Lower lobe of right lung (tissue), 2 donors: ENCODE measurements around the gene PLCB3. TPM values are rescaled to one million over a fixed set of nuclear protein-coding genes. Genes with fewer than 3 reads are reported as not detected.

Experiments used
- ATAC-seq, 2 donors: fragments of 200-7000 bp; cut with Tn5 transposase; one replicate each; pipeline ENCODE4 v1.9.1; 2020 to 2022; ENCODE audit warnings: mild to moderate bottlenecking in 2 of 2, moderate library complexity in 2 of 2
- DNase-seq: peaks from one replicate; pipeline ENCODE4 v3.0.0-alpha.2; 2020
- H3K27ac ChIP-seq: fragments of 200-600 bp; one replicate; pipeline ENCODE4 v1.8.0; 2022
- H3K27me3 ChIP-seq: fragments of 200-600 bp; one replicate; pipeline ENCODE4 v1.8.0; 2022; ENCODE audit warnings: low read depth
- H3K36me3 ChIP-seq: fragments of 200-600 bp; one replicate; pipeline ENCODE4 v1.8.0; 2022; ENCODE audit warnings: mild to moderate bottlenecking
- H3K4me1 ChIP-seq: fragments of 200-600 bp; one replicate; pipeline ENCODE4 v1.8.0; 2022
- H3K4me3 ChIP-seq: fragments of 200-600 bp; one replicate; pipeline ENCODE4 v1.8.0; 2022; ENCODE audit warnings: mild to moderate bottlenecking
- H3K9me3 ChIP-seq: fragments of 200-600 bp; one replicate; pipeline ENCODE4 v1.8.0; 2022
- intact Hi-C: fragments of 100-400 bp; cut with DNase I; formaldehyde crosslinking; loops from one replicate; pipeline ENCODE4 v1.11.0; 2022
- total RNA-seq: library from RNA; stranded (reverse); fragmentation: NEBNext Ultra II Directional; extraction: Animal tissue kit (Norgen Biotek cat#: 25700); gene quantifications from one replicate; pipeline ENCODE4 v1.2.1, GENCODE V29; 2021
- TF ChIP-seq, protein P1 (sequence below): fragments of 200-600 bp; IDR thresholded peaks from one replicate; pipeline ENCODE4 v1.8.0; 2022; ENCODE audit warnings: antibody characterized with exemption, mild to moderate bottlenecking
- donor health status: DM: no; HTN: yes; CAD: no; lungs with severe emphysema.

The PLCB3 gene
- total RNA-seq, 1 donor from 2014 or later: 31.8 TPM

DNA sequence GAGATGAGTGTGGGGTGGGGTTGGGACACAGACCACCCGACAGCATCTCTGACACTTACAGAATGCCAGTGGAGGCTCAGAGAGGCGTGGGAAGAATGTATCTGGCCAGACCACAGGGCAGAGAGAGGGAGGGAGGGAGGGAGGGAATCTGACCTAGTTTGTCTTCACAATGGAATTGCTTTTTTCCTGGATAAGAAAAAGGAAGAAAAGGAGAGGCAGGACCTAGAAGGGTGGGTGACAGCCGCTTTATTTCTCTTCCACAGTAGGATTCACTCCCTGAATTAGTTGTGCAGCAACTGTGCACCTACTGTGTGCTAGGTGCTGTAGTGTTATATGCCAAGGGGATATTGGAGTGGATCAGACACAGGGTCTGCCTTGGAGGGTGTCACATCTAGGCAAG, 43.4 kb downstream of the PLCB3 start:
- Histone ChIP-seq H3K36me3 (no peaks in the 10 kb centered on the region), H3K9me3 (no peaks in the 10 kb centered on the region), H3K27ac (no peak overlapping the region), H3K4me1 (peaks cover 29% of the 10 kb centered on the region), H3K4me3 (no peak overlapping the region), H3K27me3 (peaks cover 95% of the 10 kb centered on the region)
- DNase-seq (no peak), ATAC-seq (no peak)
- intact Hi-C loops: no loop called here
- TF ChIP-seq, protein P1, sequence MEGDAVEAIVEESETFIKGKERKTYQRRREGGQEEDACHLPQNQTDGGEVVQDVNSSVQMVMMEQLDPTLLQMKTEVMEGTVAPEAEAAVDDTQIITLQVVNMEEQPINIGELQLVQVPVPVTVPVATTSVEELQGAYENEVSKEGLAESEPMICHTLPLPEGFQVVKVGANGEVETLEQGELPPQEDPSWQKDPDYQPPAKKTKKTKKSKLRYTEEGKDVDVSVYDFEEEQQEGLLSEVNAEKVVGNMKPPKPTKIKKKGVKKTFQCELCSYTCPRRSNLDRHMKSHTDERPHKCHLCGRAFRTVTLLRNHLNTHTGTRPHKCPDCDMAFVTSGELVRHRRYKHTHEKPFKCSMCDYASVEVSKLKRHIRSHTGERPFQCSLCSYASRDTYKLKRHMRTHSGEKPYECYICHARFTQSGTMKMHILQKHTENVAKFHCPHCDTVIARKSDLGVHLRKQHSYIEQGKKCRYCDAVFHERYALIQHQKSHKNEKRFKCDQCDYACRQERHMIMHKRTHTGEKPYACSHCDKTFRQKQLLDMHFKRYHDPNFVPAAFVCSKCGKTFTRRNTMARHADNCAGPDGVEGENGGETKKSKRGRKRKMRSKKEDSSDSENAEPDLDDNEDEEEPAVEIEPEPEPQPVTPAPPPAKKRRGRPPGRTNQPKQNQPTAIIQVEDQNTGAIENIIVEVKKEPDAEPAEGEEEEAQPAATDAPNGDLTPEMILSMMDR: no peak

DNA sequence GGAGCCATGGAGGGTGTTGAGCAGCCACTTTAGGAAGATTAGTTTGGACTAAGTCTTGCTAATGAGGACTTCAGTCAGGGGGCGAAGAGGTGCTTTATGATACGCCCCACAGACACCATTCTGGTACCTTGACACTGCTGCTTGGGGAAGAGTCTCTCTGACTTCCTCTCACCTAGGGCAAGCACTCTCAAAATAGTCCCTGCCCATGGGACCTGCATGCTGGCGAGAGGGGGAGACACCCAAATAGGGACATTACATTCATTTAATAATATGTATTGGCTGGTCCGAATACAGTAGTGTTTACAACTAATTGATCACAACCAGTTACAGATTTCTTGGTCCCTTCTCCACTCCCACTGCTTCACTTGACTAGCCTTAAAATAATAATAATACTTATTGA, 44.4 kb downstream of the PLCB3 start:
- intact Hi-C loops: no loop called here
- no peak for ATAC-seq
- H3K27me3 ChIP-seq: peaks cover 100% of the 10 kb centered on the region
- TF ChIP-seq, protein P1: no peak
- H3K27ac ChIP-seq: no peak overlapping the region
- no peak for DNase-seq
- no peaks in the 10 kb centered on the region for H3K36me3 ChIP-seq
- no peak overlapping the region for H3K4me3 ChIP-seq
- peaks cover 38% of the 10 kb centered on the region for H3K4me1 ChIP-seq
- no peaks in the 10 kb centered on the region for H3K9me3 ChIP-seq

GRCh38 chr11:64296236-64296635, 44.9 kb downstream of the PLCB3 start:
- intact Hi-C loops: no loop called here
- no peak overlapping the region for H3K27ac ChIP-seq
- ATAC-seq: no peak
- peaks cover 39% of the 10 kb centered on the region for H3K4me1 ChIP-seq
- TF ChIP-seq, protein P1: no peak
- peaks cover 97% of the 10 kb centered on the region for H3K27me3 ChIP-seq
- DNase-seq: no peak
- no peaks in the 10 kb centered on the region for H3K9me3 ChIP-seq
- no peak overlapping the region for H3K4me3 ChIP-seq
- H3K36me3 ChIP-seq: no peaks in the 10 kb centered on the region

GRCh38 chr11:64296830-64297698, 45.7 kb downstream of the PLCB3 start:
- no peaks in the 10 kb centered on the region for H3K9me3 ChIP-seq
- H3K27me3 ChIP-seq: peaks cover 88% of the 10 kb centered on the region
- intact Hi-C loops: no loop called here
- TF ChIP-seq, protein P1: no peak
- no peak overlapping the region for H3K4me3 ChIP-seq
- no peaks in the 10 kb centered on the region for H3K36me3 ChIP-seq
- ATAC-seq: no peak
- DNase-seq: no peak
- H3K27ac ChIP-seq: no peak overlapping the region
- peaks cover 33% of the 10 kb centered on the region for H3K4me1 ChIP-seq

DNA sequence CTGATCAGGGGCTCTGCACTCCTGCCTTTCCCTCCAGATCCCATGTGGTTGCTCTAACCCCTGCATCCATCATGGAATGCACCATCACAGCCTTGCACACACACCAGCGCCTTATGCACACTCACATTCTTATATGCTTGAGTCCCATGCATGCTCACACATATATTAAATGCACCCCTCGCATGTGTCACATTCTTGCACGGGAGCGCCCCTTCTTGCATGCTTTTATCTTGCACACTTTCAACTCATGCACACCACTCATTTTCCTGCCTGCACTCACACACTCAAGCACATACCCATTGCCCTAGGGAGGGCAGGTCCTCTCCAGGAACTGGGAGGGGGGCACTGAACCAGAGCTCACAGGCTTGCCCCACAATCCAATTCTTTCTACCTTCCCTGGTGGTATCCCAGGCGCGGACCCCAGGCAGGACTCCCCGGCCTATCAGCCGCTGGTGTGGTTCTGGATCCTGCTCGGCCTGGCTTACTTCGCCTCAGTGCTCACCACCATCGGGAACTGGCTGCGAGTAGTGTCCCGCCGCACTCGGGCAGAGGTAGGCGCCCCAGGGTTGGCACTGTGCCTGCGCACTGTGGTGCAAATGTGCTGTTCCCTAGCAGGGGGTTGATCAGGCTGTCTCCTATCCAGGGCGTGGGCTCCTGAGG, 46.5 kb downstream of the PLCB3 start:
- Histone ChIP-seq H3K27me3 (peaks cover 81% of the 10 kb centered on the region), H3K4me3 (no peak overlapping the region), H3K9me3 (no peaks in the 10 kb centered on the region), H3K27ac (no peak overlapping the region), H3K4me1 (peaks cover 26% of the 10 kb centered on the region), H3K36me3 (no peaks in the 10 kb centered on the region)
- intact Hi-C loops: no loop called here
- no peak for ATAC-seq
- DNase-seq: peak; percentile 60
- TF ChIP-seq, protein P1: no peak
